PC-3 (cell line): Measurements from ENCODE around the gene CLEC4E.

Experiments used
- CTCF ChIP-seq: fragments of 300-600 bp; sonication (generic); conservative IDR thresholded peaks from 2 replicates; pipeline ENCODE4 v1.5.1; 2017; ENCODE audit warnings: antibody characterized with exemption, low read depth, mild to moderate bottlenecking, low read length
- EZH2 ChIP-seq: fragments of 300-600 bp; sonication (generic); IDR thresholded peaks from one replicate; pipeline ENCODE4 v1.6.1; 2017; ENCODE audit warnings: antibody characterized with exemption, mild to moderate bottlenecking, low read length; ENCODE audit not compliant: unreplicated experiment
- EZH2phosphoT487 ChIP-seq: fragments of 300-600 bp; sonication (generic); IDR thresholded peaks from 2 replicates; pipeline ENCODE4 v1.6.1; 2018; ENCODE audit warnings: mild to moderate bottlenecking, antibody characterized with exemption, low read length, borderline replicate concordance

- TF ChIP-seq CTCF = no peak
- no peak for TF ChIP-seq EZH2
- TF ChIP-seq EZH2phosphoT487 = no peak
These were observed 15.9 kb upstream of the CLEC4E start for GRCh38 chr12:8556531-8557097.
